BJ (cell line): Measurements from ENCODE around the gene HHAT. TPM values are rescaled to one million over a fixed set of nuclear protein-coding genes. Genes with fewer than 3 reads are reported as not detected.
A peak's percentile ranks its signal among the peaks of the same experiment; 100 is the strongest.

Experiments used
- CTCF ChIA-PET: fragments of 350-600 bp; formaldehyde crosslinking; extraction: SDS; loops from one replicate; lab custom pipeline; 2021; ENCODE audit warnings: antibody characterized with exemption, inconsistent platforms; lab: Yijun Ruan, JAX
- POLR2A ChIA-PET: fragments of 300-600 bp; sonication (Branson Sonifier 250); formaldehyde crosslinking; extraction: SDS; loops from one replicate; lab custom pipeline; 2021; ENCODE audit warnings: antibody characterized with exemption; lab: Charles Lee
- DNase-seq: peaks from one replicate; pipeline ENCODE4 v3.0.0-alpha.2; 2011; ENCODE audit warnings: low read depth
- H3K27me3 ChIP-seq: 2 replicates; pipeline ENCODE4 v1.6.0; 2011; ENCODE audit warnings: low read length; ENCODE audit not compliant: control insufficient read depth, insufficient read depth
- H3K36me3 ChIP-seq: 2 replicates; pipeline ENCODE4 v1.5.1; 2011; ENCODE audit warnings: low read length; ENCODE audit not compliant: control insufficient read depth, insufficient read depth
- H3K4me3 ChIP-seq: 2 replicates; pipeline ENCODE4 v1.5.1; 2011; ENCODE audit warnings: low read depth, mild to moderate bottlenecking, control low read depth, low read length
- polyA plus RNA-seq: library from polyadenylated mRNA; depleted of rRNA; stranded (reverse); fragments of >200 nt; gene quantifications from 2 replicates; pipeline ENCODE4 v1.2.3, GENCODE V29; 2011; rRNA removed
- small RNA-seq: library from RNA; depleted of rRNA; stranded (forward); fragments of <200 nt; gene quantifications from one replicate; pipeline ENCODE3, GENCODE V24; 2012; ENCODE audit warnings: low replicate concordance, low read depth; ENCODE audit not compliant: insufficient read length
- TF ChIP-seq, protein P1 (sequence below): IDR thresholded peaks from 2 replicates; pipeline ENCODE4 v1.5.1; 2011; ENCODE audit warnings: low read depth, mild to moderate bottlenecking, control low read depth, inconsistent platforms, low read length, moderate library complexity; ENCODE audit not compliant: insufficient read depth

The HHAT gene
- polyA plus RNA-seq, 1 experiment = 6.6 TPM

DNA sequence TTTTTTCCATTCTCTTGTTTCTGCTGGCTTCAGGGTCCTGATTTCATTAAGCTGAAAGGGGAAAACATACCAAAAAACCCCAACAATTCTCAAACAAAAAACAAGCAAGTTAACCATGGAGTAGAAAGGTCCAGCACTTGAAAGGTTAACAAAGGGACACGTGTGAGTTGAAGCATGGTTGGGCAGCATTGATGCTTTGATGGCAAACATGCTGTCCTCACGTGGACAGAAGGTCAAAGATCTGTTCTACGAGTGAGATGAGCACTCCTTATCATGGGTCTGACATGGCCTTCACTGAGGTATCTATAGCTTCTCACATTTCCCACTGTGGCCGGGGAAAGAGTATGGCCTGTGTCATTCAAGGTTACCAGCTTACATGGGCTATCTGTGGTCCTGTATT is 394.9 kb downstream of the HHAT start:
- H3K36me3 ChIP-seq = no peaks in the 10 kb centered on the region
- ChIA-PET POLR2A (no interaction called here), CTCF (interaction anchor here (0.9 kb wide), 1 partner anchor 411 kb away, joined by 3 read pairs; the partner anchor contains the start of gene KCNH1)
- DNase-seq = no peak
- TF ChIP-seq, protein P1, sequence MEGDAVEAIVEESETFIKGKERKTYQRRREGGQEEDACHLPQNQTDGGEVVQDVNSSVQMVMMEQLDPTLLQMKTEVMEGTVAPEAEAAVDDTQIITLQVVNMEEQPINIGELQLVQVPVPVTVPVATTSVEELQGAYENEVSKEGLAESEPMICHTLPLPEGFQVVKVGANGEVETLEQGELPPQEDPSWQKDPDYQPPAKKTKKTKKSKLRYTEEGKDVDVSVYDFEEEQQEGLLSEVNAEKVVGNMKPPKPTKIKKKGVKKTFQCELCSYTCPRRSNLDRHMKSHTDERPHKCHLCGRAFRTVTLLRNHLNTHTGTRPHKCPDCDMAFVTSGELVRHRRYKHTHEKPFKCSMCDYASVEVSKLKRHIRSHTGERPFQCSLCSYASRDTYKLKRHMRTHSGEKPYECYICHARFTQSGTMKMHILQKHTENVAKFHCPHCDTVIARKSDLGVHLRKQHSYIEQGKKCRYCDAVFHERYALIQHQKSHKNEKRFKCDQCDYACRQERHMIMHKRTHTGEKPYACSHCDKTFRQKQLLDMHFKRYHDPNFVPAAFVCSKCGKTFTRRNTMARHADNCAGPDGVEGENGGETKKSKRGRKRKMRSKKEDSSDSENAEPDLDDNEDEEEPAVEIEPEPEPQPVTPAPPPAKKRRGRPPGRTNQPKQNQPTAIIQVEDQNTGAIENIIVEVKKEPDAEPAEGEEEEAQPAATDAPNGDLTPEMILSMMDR = no peak
- no peak overlapping the region for H3K4me3 ChIP-seq
- H3K27me3 ChIP-seq = no peaks in the 10 kb centered on the region

DNA sequence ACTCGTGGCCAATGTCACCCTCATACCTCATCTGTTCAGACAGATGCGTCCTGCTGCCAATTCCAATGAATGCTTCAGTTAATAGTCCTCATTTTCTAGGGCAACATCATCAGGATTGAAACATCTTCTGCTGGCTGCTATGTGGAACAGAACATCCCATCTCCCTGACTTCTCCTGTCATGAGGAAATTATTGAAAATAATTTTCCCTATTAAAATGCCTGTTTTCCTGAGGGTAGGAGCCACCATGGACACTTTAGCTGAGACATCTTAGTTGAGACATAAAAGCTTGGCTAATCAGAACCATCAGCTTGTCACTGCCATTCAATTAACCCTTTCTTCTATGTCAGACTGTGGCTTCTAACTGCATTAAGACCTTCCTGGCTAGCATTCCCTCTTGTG is 396.1 kb downstream of the HHAT start:
- Histone ChIP-seq H3K36me3 (no peaks in the 10 kb centered on the region), H3K4me3 (no peak overlapping the region), H3K27me3 (no peaks in the 10 kb centered on the region)
- TF ChIP-seq, protein P1 = no peak
- CTCF ChIA-PET = interaction anchor here (0.9 kb wide), 1 partner anchor 410 kb away, joined by 3 read pairs; the partner anchor contains the start of gene KCNH1
- DNase-seq = no peak
- POLR2A ChIA-PET = no interaction called here

Small RNA genes within 50 kb of the gene (small RNA-seq; reads per million reads assigned to genes)
- 11.4 reads per million, percentile 78 among the genes with 10 or more reads in this experiment for gene RNU5A-8P

Other genes with a start within 250 kb of the HHAT start
- gene SERTAD4, start 96.1 kb upstream of the HHAT start, polyA plus RNA-seq = 6.2 and 8.7 TPM in 2 replicates